Right lobe of liver (tissue), 6 donors: Measurements from ENCODE around the gene BRMS1. TPM values are rescaled to one million over a fixed set of nuclear protein-coding genes. Genes with fewer than 3 reads are reported as not detected.

ENCODE experiments used
- ATAC-seq, 4 donors: fragments of 200-7000 bp; cut with Tn5 transposase; one replicate each; pipeline ENCODE4 v1.9.1; 2020; ENCODE audit warnings: mild to moderate bottlenecking in 4 of 4, moderate library complexity in 4 of 4
- DNase-seq, 3 donors: peaks; one replicate each; pipeline ENCODE4 v3.0.0-alpha.2; 2020
- H3K27ac ChIP-seq, 3 donors: fragments of 200-600 bp; one replicate each; pipeline ENCODE4 v1.8.0; 2022
- H3K27me3 ChIP-seq, 2 donors: fragments of 200-600 bp; one replicate each; pipeline ENCODE4 v1.8.0; 2022
- H3K36me3 ChIP-seq, 4 donors: fragments of 200-600 bp; sonication (generic) in 1 of 4; one replicate each; pipeline versions ENCODE4 v1.5.1 to v1.8.0; 2017 to 2022; ENCODE audit warnings: control low read depth in 1 of 4
- H3K4me1 ChIP-seq, 4 donors: fragments of 200-600 bp; sonication (generic) in 1 of 4; one replicate each; pipeline versions ENCODE4 v1.5.1 to v1.8.0; 2017 to 2022; ENCODE audit warnings: control low read depth in 1 of 4
- H3K4me3 ChIP-seq, 3 donors: fragments of 200-600 bp; one replicate each; pipeline ENCODE4 v1.8.0; 2022
- H3K9me3 ChIP-seq, 4 donors: fragments of 200-600 bp; sonication (generic) in 1 of 4; one replicate each; pipeline versions ENCODE4 v1.5.1 to v1.8.0; 2017 to 2022; ENCODE audit warnings: control low read depth in 1 of 4
- CTCF ChIP-seq, 4 donors: fragments of 200-600 bp in 3 of 4; fragments of 450-650 bp in 1 of 4; IDR thresholded peaks; one replicate each; pipeline versions ENCODE4 v1.5.1 to v1.8.0; 2016 to 2022; ENCODE audit warnings: antibody characterized with exemption in 4 of 4, mild to moderate bottlenecking in 2 of 4
- POLR2A ChIP-seq: fragments of 450-650 bp; IDR thresholded peaks from one replicate; pipeline ENCODE4 v1.6.1; 2017; ENCODE audit warnings: antibody characterized with exemption, mild to moderate bottlenecking
- WGBS: methylation state at CpG from one replicate; pipeline ENCODE4 v1.1.6; 2018; ENCODE audit warnings: low coverage, low lambda C conversion rate; ENCODE audit not compliant: insufficient coverage; ENCODE audit errors: missing lambda C conversion rate; 5-methylcytosine and 5-hydroxymethylcytosine counted together
- intact Hi-C, 2 donors: fragments of 100-400 bp; cut with DNase I; formaldehyde crosslinking; loops; one replicate each; pipeline versions ENCODE4 v1.11.2 to v1.14.1; 2022
- total RNA-seq, 6 experiments: library from RNA; depleted of rRNA in 2 of 6; stranded (reverse); fragments of >200 nt in 2 of 6; fragmentation: NEBNext Ultra II Directional in 3 of 6; extraction: Animal tissue kit (Norgen Biotek cat#: 25700) in 3 of 6; gene quantifications; one replicate each; pipeline versions ENCODE4 v1.1.0 to v1.2.4, GENCODE V29; 2016 to 2023
- donor health status: DM: no; HTN: yes; CAD: no.
- donor health status: DM: no; HTN: no; CAD: no.
- donor health status: DM: no; HTN: no; CAD: no.
- donor health status: DM: no; HTN: yes; CAD: no.
- donor health status: DM: no; HTN: yes; CAD: no.

BRMS1 gene
- total RNA-seq, 6 experiments from 2014 or later, result 8.2 to 31.9 (median 12.1) TPM

DNA sequence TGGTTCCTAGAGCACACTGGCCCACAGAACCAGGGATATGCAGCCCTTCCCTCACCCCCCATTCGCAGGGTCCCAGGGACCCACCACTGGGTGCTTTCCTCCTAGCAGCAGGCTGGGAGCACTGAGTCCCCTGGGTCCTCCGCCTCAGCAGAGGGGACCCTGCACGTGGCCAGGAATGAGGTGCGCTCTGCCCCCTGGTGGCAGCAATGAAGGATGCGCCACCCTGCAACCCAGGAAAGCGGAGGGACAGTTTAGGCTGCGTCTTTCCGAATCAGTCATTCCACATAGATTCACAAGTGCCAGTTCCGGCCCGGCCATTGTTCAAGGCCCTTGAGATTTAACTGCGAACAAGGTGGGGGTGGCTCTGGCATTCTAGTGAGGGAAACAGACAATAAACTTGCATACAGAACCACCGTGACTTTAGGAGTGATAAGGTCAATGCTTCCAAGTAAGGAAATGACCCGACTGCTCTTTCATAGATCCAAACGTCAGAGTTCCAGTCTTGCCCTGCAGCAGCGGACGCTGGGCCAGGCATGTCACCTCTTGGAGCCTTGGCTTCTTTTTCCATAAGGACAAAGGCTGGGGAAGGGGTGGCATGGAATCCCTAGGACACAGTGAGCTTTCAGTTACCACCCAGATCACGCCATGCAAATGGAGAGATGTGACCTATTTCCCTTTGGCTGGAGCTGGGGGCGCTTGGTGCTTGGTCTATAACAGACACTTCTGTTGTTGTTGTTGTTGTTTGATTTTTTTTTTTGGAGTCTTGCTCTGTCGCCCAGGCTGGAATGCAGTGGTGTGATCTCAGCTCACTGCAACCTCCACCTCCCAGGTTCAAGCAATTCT lies 16.4 kb downstream of the BRMS1 start:
- H3K27ac ChIP-seq, result no peak overlapping the region
- peak; percentile 86 to 96 (median 92) for ATAC-seq

GRCh38 chr11:66328031-66328301 lies 16.9 kb downstream of the BRMS1 start:
- DNase-seq, result no peak
- Histone ChIP-seq H3K4me1 (peaks cover 0 to 8% (median 0%) of the 10 kb centered on the region in 4 donors), H3K27ac (no peak overlapping the region), H3K9me3 (no peaks in the 10 kb centered on the region), H3K27me3 (no peaks in the 10 kb centered on the region), H3K36me3 (no peaks in the 10 kb centered on the region), H3K4me3 (no peak overlapping the region)
- TF ChIP-seq POLR2A (no peak), CTCF (IDR thresholded peaks at IDR 0.05) (no peak)
- WGBS, result 17% methylated on average over 1 of the region's 3 CpGs
- ATAC-seq, result peak in 2 of 4 donors; percentile 5 to 21
- intact Hi-C loops, result no loop called here

More for the DNA sequence above, 16.4 kb downstream of the BRMS1 start:
- Histone ChIP-seq H3K27me3 (no peaks in the 10 kb centered on the region), H3K9me3 (no peaks in the 10 kb centered on the region), H3K4me1 (peaks cover 0 to 8% (median 0%) of the 10 kb centered on the region in 4 donors), H3K4me3 (no peak overlapping the region), H3K36me3 (no peaks in the 10 kb centered on the region)
- WGBS, result 1% methylated on average over 13 of the region's 19 CpGs
- TF ChIP-seq POLR2A (no peak), CTCF (IDR thresholded peaks at IDR 0.05) (peak; percentile 93 to 98 (median 96))
- DNase-seq, result peak in 2 of 3 donors; percentile 68 to 79
- intact Hi-C loops, result no loop called here

- H3K9me3 ChIP-seq, result no peaks in the 10 kb centered on the region
- ATAC-seq (no peak), DNase-seq (no peak)
- WGBS, result 75% methylated on average over 9 of the region's 10 CpGs
- intact Hi-C loops, result no loop called here
- no peak overlapping the region for H3K4me3 ChIP-seq
- H3K36me3 ChIP-seq, result no peaks in the 10 kb centered on the region
- peaks cover 0 to 8% (median 0%) of the 10 kb centered on the region in 4 donors for H3K4me1 ChIP-seq
- no peak overlapping the region for H3K27ac ChIP-seq
- no peaks in the 10 kb centered on the region for H3K27me3 ChIP-seq
- TF ChIP-seq CTCF (IDR thresholded peaks at IDR 0.05) (no peak), POLR2A (no peak)
These were observed 17.5 kb downstream of the BRMS1 start for GRCh38 chr11:66327171-66328030.

DNA sequence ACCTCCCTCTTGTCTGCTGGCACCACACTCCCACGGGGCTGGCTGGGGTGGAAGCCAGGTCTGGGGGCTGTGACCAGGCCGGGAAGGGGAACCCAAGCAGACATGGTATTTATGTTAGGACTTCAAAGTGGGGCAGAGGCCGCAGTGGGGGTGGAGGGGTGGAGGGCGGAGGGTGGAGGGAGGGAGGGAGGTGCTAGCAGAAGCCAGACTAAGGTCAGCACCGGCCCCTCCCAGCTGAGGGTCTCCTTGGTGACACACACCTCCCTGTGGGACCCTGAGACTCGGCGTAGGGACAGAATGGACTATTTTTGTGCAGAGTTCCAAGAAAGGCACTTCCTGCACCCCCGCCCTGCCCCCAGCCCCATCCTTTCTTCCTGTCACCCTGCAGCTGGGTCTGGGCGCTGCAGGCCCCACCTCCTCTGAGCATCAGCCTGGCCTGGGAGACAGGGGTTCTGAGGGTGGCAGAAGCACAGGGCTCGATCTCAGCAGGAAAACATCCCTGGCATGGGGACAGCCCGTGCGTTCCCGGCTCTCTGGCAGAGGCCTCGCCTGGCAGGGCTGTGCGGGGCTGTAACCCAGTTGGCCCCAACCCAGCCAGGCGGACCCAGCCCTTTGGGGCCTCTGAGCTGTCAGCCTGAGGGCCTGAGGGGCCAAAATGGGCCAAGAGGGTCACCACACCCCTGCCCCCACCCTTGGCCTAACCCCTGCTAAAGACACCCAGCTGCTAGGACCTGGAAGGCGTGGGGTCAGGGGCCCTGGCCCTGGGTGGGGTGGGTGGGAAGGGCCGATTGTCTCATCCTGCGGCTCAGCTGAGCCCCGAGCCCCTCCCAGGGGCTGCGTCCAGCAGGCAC lies 18.4 kb downstream of the BRMS1 start:
- ATAC-seq (peak in 1 of 4 donors; percentile 3), DNase-seq (no peak)
- Histone ChIP-seq H3K27ac (no peak overlapping the region), H3K9me3 (no peaks in the 10 kb centered on the region), H3K27me3 (no peaks in the 10 kb centered on the region), H3K4me1 (peaks cover 0 to 8% (median 0%) of the 10 kb centered on the region in 4 donors), H3K4me3 (no peak overlapping the region), H3K36me3 (no peaks in the 10 kb centered on the region)
- WGBS, result 39% methylated on average over 6 of the region's 21 CpGs
- intact Hi-C loops, result no loop called here
- no peak for TF ChIP-seq CTCF (IDR thresholded peaks at IDR 0.05)
- TF ChIP-seq POLR2A, result no peak
